HG02571 (cell line): ENCODE results near the gene MRPS33.

Source experiments
- ATAC-seq: cut with Tn5 transposase; IDR thresholded peaks from one replicate; pipeline ENCODE4 v1.9.1; 2021; ENCODE audit warnings: mild to moderate bottlenecking, moderate library complexity; ENCODE audit not compliant: unreplicated experiment

MRPS33 gene

GRCh38 chr7:141012696-141013344 lies 1.9 kb downstream of the MRPS33 start:
- ATAC-seq = no peak

GRCh38 chr7:141012044-141012685 lies 2.6 kb downstream of the MRPS33 start:
- ATAC-seq = no peak

- ATAC-seq = no peak
These were observed 3.3 kb downstream of the MRPS33 start for GRCh38 chr7:141011443-141011842.

- ATAC-seq = no peak
These were observed 11.3 kb downstream of the MRPS33 start for GRCh38 chr7:141003172-141004065.

- ATAC-seq = no peak
These were observed 13.2 kb downstream of the MRPS33 start for GRCh38 chr7:141001546-141001945.

- no peak for ATAC-seq
These were observed 13.6 kb downstream of the MRPS33 start for GRCh38 chr7:141001122-141001521.

- no peak for ATAC-seq
These were observed 16.0 kb downstream of the MRPS33 start for GRCh38 chr7:140998715-140999114.

GRCh38 chr7:140992422-140992821 lies 22.3 kb downstream of the MRPS33 start:
- ATAC-seq = no peak

- ATAC-seq = no peak
These were observed 24.4 kb downstream of the MRPS33 start for GRCh38 chr7:140990193-140990962.

GRCh38 chr7:140989068-140989467 lies 25.7 kb downstream of the MRPS33 start:
- ATAC-seq = no peak

GRCh38 chr7:140983802-140984201 lies 30.9 kb downstream of the MRPS33 start:
- ATAC-seq = no peak

GRCh38 chr7:140982508-140982907 lies 32.2 kb downstream of the MRPS33 start:
- ATAC-seq = no peak

- ATAC-seq = no peak
These were observed 32.8 kb downstream of the MRPS33 start for GRCh38 chr7:140981951-140982350.

GRCh38 chr7:140977741-140978140 lies 37.0 kb downstream of the MRPS33 start:
- no peak for ATAC-seq

GRCh38 chr7:140972876-140973829 lies 41.6 kb downstream of the MRPS33 start:
- no peak for ATAC-seq

- no peak for ATAC-seq
These were observed 42.4 kb downstream of the MRPS33 start for GRCh38 chr7:140972344-140972743.

GRCh38 chr7:140967438-140967837 lies 47.3 kb downstream of the MRPS33 start:
- no peak for ATAC-seq

- ATAC-seq = no peak
These were observed 48.1 kb downstream of the MRPS33 start for GRCh38 chr7:140966561-140967233.

- no peak for ATAC-seq
These were observed 53.6 kb downstream of the MRPS33 start for GRCh38 chr7:140961117-140961516.
